Measurements from ENCODE around the gene PRLH.

Gene PRLH

DNA sequence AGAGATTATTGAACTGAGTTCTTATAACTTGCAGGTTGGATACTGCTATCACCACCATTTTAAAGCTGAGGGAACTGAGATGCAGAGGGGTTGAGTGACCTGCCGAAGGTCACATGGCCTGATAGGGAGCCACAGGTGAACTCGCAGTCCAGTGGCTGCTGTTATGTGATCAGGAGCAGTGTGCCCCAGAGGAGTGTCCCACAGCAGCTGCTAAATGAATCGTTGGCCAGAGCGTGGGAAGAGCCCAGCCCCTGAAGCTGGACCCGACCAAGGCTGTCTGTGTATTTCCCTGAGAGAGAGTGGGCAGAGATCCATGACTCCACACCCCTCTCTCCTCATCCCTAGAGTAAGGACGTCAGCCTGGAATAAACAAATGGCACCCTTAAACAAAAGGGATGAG lies 26.7 kb upstream of the PRLH start:
- no peak for DNase-seq (ENCODE audit: low read depth)

DNA sequence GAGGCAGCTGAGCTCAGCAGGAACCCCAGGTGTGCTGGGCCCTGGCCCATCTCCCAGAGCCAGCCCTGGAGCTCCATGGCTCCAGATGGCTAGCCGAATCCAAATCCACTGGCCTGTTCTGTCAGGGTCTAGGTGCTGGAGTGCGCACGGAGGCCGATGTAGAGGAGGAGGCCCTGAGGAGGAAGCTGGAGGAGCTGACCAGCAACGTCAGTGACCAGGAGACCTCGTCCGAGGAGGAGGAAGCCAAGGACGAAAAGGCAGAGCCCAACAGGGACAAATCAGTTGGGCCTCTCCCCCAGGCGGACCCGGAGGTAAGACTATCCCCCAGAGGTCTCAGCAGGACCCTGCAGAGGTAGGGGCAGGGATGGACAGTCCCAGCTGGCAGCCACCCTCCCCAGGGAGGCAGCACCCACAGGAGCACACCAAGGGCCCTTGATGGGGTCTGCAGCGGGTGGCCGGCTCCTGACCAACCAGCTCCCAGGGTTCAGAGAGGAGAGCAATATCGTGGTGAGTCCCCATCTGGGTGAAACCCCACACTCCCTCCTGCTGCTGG lies 26.1 kb upstream of the PRLH start:
- no peak for DNase-seq (ENCODE audit: low read depth)

DNA sequence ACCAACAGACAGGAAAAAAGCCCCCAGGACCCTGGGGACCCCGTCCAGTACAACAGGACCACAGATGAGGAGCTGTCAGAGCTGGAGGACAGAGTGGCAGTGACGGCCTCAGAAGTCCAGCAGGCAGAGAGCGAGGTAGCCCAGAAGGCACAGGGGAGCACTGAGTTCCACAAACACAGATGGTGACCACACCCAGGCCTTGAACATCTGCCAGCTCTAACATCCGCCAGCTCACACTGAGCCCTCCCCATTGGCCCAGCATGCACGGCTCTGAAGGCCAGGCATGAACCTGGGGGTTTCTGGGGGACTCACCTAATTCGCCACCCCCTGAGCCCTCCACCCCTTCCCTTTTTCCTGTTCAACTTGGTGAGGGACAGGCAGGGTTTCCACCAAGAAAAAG lies 25.6 kb upstream of the PRLH start:
- no peak for DNase-seq (ENCODE audit: low read depth)

DNA sequence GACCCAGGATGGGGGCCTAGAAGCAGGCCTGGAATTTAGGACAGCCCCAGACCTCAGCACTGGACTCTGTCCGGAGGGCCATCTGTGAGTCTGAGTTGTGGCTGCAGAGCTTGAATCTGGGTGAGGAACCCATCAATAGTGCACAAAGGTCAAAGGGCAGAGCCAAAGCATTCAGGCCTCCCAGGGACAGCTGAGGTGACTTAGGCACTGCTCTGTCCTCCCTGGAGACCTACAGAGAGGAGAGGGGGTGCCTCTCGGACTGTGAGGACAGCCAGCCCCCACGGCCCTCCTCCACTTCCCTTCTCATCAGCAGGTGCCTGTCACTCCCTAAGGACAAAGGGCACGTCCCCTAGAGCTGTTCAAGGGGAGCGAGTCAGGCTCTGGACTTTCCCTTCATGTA lies 25.1 kb upstream of the PRLH start:
- DNase-seq (ENCODE audit: low read depth): no peak

DNA sequence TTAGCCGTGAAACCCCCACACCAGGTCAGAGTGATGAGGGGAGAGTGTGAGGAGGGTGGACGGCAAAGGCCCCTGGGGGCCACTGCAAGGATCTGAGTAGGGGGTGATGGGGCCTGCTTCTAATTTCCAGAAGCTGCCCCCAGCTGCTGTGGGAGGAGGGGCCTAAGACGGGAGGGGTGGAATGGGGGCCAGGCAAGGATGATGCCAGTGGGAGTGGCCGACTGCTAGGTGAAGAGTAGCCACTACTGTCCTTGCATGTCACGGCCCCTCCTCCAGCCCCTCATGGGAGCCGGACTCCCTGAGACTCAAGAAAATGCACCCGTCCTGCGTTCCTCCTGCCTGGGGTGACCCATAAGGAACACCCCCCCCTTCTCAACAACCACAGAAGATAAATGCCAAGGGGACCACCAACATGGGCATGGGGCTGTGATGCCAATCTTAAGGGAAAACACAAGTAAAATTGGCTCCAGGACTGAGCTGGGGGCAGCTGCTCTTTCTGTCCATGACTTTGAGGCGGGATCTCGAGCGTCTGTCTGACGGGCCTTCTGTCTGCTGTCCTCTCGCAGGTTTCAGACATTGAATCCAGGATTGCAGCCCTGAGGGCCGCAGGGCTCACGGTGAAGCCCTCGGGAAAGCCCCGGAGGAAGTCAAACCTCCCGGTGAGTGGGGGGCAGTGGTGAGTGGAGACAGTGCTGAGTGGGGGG lies 24.2 kb upstream of the PRLH start:
- no peak for DNase-seq (ENCODE audit: low read depth)

DNA sequence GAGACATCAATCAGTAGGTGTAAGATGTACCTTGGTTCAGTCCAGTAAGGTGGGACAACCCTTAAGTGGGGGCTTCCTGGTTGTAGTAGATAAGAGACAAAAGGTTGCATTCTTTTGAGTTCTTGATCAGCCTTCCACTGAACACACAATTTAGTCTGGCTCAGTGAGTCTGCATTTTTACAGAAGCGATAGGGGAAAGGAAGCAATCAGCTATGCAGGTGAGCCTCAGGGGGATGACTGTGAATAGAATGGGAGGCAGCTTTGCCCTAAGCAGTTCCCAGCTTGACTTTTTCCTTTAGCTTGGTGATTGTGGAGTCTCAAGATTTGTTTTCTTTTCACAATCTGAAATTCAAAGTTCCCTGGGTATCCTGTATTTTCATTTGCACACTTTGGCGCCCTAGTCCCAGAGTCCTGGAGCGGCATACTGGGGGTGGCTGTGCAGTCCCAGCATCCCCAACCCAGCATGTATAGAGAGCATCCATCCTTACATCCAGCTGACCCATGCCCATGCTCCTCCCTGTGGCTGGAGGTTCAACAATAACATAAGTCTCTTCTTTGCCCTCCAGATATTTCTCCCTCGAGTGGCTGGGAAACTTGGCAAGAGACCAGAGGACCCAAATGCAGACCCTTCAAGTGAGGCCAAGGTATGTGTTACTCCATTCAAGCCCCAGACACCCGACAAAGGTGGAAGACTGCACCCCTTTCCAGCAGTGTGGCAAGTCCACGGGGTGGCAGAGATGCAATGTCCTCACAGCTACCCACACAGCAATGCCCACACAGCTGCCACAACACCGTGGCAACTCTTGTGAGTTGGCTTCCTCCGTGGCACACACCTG lies 20.1 kb upstream of the PRLH start:
- no peak for DNase-seq (ENCODE audit: low read depth)

DNA sequence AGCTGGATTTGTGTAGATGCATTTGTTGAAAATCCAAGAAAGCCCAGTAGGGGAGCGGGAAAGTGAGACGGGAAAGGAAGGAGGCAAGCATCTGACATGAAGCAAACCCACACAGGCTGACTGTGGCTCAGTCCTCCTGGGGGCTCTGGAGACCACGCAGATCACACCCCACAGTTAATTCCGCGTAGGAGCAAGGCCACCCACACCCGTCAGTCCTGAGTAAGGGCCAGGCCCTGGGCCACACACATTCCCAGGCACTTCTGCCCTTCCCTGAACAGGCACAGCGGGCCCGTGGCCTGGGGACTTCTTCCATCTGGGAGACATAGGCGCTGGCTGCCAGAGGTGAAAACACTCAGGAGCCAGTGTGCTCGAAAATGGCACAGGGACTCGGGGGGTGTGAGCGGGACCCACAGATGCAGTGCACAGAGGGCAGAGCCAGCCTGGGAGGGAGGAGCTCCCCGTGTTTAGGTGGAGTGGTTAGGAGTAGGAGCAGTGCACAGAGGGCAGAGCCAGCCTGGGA lies 19.4 kb upstream of the PRLH start:
- no peak for DNase-seq (ENCODE audit: low read depth)

DNA sequence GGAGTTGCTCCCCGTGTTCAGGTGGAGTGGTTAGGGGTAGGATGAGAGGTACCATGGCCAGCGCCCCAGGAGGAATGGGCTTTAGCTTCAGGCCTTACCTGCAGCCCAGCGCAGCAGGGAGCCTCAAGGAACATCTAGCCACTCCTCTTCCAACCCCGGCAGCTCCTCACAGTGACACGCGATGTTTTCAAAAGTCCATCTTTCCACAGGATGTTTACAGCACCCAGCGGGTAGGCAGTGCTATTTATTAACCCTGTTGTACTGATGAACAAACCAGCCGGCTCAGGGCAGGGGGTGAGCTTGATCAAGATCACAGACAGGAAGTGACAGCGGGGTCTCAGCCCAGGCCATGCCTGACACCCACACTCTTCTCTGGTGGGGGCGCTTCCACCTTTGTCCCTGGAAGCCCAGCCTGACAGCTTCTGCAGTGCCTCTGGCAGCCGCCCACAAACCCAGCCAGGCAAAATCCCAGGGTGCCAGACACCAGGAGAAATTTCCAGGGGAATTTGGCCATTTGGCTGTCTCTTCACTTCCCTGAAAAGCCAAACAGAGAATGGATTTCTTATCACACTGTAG lies 18.4 kb upstream of the PRLH start:
- DNase-seq (ENCODE audit: low read depth): no peak

DNA sequence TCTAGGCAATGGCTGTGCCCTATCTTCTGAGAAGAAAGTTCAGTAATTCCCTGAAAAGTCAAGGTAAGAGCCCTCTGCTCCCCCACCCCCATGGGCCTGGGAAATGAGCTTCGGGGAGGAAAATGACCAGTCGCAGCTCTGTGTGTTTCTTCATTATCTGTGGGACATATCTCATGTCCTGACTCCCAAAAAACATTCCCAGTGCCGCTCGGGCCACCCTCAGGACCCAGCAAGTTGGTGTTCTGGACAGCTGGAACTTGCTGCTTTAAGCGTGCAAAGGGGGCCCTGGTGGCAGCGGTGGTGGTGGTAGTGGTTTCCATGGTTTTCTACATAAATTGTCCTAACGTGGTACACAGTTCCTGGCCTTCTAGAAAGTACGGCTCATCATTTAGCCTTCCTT lies 17.2 kb upstream of the PRLH start:
- no peak for DNase-seq (ENCODE audit: low read depth)

DNA sequence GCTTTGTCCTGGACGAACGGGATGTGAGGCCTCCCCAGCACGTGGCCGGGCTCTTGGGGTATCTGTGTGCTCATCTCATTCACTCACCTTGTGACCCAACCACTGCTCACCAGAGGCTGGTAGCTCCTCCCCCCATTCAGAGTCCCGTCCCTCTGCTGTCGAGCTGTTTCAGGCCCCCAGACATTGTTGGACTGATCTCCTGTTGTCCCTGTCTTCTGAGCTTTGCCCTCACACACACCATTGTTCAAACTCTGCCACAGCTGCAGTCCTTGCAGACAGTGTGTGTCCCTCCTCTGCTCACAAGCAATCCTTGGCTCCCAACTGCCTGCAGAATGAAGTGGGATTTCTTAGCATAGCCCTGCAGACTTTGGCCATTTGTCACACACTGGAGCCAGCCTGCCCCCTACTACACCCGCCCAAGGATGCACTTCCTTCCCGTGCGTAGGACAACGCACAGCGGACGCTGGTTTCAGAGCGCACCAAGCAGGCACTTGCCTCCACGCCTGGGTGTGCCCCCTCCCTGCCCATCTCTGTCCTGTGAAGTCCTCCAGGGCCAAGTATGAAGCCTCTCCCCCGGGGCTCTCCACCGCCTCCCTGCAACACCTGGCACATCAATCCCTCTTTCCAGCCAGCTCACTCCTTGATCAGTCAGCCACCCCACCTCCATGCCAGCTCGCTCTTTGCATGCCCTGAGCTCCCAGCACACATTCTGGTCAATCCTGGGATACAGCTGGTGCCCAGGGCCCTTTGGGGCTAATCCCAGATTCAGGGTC lies 16.5 kb upstream of the PRLH start:
- DNase-seq (ENCODE audit: low read depth): no peak

DNA sequence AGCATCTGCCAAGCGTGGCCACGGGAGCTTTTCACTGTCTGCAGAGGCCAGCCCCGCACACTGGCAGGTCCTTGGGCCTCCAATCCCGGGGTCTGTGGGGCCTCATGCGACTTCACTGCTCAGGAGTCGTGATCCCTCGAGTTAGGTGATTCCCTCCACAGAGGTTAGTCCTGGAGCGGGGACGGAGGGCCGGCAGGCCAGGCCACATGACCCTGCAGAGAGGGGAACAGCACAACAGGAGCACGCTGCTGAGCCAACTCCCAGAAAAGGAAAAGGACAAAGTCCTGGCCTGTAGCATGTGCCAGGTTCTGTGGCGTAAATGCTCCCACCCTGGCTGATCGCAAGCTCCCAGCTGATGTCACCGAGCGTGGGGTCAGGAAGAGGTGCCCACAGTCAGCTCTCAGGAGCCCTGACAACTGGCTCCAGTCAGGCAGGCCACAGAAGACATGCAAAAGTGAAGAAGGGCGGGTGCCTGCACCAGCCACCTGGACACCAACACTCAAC lies 15.3 kb upstream of the PRLH start:
- DNase-seq (ENCODE audit: low read depth): no peak

DNA sequence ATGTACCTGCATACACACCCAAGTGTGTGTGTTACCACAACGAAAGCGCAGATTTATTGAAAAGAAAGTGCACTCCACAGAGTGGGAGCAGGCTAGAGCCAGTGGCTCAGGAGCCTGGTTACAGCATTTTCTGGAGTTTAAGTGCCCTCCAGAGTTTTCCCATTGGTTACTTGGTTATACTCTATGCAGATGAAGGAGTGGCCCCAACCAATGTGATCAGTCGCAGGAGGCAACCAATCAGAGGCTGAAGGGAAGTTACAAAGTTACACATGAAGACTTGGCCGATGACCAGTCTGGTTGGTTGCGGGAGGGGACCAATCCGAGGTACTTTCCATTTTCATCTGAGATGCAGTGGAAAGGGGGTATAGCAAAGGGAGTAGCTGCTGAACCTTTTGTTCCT lies 13.5 kb upstream of the PRLH start:
- DNase-seq (ENCODE audit: low read depth): no peak

DNA sequence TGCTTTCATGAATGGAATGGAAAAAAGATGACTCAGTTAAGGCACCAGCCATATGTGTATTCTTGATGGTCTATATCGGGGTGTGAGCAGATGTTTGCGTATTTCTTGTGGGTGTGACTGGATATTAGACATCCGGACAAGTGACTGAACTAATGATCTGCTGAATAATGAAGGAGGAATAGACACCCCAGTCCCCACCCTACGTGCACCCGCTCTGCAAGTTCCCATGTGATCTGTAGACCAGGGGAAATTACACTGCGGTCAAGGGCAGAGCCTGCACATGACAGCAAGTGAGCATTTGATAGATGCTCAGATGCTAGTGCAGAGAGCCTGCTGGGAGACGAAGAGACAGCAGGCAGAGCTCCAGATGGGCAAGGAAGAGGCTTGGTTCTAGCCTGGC lies 12.4 kb upstream of the PRLH start:
- DNase-seq (ENCODE audit: low read depth): no peak

DNA sequence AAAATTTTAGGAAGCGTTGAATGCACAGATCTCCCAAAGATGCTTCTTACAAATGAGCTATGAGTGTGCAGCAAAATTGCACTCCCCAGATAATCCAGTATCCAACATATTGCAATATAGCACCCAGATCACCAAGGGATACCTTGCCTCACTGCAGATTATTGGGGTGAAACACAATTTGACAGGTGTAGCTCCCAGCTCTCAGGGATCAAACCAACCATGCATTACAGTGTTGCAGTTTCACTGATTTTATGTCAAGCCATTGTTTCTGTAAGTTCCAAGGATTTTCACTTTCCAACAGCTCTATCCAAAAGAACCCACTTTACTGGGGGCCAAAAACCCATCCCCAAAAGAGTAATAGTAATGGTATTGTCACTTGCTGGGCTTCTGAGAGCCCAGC lies 10.8 kb upstream of the PRLH start:
- no peak for DNase-seq (ENCODE audit: low read depth)

DNA sequence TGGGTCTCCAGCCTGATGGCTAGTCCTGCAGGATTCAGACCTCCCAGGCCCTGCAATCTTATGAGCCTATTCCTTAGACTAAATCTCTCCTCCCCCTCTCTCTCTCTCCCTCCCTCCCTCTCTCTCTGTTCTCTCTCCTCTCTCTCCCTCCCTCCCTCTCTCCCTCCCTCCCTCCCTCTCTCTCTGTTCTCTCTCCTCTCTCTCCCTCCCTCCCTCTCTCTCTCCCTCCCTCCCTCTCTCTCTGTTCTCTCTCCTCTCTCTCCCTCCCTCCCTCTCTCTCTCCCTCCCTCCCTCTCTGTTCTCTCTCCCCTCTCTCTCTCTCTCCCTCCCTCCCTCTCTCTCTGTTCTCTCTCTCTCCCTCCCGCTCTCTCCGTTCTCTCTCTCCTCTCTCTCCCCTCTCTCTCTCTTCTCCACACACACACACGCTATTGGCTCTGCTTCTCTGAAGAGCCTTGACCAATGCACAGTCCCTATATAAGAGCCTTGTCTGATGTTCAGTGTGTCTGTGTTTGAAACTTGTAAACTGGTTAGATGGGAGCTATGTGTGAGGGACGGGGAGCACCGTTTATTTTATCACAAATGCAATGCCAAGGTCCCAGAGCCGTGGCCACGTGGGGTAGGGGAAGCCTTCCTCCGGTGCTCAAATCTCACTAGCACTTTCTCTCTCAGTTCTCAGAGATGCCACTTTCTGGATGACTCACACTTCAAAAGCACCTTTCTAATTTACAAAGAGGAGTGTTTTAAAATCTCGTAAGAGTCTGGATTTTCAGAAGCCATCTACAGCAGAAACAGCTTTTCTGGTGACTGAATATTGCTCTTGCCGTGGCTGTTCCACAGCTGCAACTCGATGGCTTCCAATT lies 9.4 kb upstream of the PRLH start:
- DNase-seq (ENCODE audit: low read depth): no peak

DNA sequence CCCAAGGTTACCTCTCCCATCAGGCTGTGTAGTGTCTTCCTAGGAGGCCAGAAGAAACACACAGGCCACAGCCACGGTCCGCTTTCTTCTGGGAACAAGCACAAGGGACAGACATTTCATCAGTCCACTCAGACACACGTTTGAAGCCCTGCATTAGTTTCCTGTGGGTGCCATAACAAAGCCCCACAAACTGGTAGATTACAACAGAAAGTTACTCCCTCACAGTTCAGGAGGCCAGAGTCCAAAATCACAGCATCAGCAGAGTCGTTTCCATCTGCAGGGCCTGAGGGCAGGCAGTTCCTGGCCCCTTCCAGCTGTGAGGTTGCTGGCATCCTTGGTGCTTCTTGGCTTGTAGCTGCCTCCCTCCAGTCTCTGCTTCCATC lies 8.8 kb upstream of the PRLH start:
- no peak for DNase-seq (ENCODE audit: low read depth)

DNA sequence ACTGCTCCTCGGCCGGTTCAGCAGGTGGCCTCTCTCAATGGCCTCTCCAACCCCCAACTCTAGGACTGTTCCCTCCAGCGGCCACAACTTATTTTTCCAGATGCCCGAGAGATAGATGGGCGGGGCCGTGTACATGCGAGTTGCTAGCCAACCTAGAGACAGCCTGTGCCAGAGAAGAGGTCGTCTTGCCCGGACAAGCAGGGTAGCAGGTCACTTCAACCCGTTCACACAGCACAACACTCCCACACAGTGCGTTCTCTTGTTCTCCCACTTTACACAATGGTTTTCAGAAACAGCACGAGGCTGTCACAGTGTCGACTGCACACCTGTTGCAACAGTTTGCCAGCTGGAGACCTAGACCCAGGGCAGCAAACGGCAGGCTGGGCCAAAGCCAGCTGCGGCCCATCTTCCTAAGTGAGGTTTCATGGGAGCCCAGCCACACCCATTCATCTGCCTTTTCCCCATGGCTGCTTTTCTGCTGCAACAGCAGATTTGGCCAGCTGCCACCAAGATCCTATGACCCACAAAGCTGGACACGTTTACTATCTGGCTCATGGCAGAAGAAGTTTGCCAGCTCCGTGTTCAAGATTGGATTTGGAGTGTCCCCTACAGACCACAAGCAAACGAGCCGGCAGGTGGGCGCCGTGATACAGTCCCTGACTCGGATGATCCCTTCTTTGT lies 7.3 kb upstream of the PRLH start:
- DNase-seq (ENCODE audit: low read depth): no peak

DNA sequence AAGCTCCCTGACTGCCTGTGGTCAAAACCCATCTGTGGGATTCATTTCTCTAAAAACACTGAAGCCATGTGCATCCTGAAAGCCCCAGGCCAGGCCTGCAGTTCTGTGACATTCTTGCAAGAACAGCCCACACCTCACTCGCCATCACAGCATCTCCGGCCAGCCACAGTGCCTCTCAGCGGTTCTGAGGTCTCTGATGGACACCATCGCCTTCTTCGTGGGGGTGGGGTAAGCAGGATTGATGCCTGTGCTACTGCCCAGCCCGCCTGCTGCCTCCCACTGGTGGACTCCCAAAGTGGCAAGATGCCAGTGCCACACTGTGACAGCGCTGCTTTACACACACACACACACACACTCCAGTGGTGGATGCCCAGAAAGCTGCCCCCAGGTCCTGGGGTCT lies 5.2 kb upstream of the PRLH start:
- no peak for DNase-seq (ENCODE audit: low read depth)

DNA sequence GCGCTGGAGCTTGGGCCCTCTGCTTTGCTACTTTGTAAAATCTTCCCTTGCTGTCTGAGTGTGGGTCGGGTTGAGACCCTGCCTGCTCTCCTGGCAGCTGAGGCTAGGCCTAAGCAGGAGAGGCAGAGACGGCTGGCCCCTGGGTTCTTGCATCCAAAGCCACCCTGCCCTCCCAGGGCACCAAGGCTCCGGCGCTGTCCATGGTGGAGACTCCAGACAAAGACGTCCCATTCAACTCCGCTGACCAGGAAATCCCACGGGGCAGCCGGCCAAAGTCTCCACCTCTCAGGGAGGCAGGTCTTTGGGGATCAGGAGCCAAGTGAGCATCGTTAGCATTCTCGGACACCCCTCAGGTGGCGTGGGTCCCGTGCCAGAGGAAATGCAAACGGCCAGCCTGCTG lies 2.6 kb upstream of the PRLH start:
- DNase-seq (ENCODE audit: low read depth): no peak

DNA sequence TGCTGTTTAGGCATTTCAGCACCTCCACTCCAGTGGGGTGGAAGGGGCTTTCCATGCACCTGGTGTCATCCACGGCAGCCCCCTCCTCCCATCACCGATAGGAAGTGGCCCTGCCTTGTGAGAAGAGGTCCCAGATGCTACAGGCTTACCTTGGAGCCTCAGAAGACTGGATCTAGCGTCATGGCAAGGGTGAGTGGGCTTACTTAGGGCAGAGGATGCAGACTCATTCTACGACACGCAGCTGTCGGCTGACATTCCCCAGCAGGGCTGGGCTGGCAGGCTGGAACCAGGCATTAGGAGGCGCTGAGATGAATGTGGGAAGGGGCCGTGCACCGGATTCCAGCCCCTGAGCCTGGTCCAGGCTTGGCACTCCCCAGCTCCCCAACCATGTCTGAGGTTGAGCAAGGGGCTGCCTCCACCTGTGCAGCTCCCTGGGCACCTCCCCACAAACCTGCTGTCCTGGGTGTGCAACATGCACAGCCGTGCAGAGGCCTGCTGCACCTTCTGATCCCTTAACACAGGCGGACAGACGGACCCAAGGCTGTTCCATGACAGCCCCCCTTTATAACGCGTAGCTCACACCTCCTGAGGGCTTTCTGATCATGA lies 1.7 kb upstream of the PRLH start:
- DNase-seq (ENCODE audit: low read depth): no peak

All from stimulated activated CD8-positive, alpha-beta memory T cell treated with anti-CD3 and anti-CD28 coated beads, Interleukin-15, amount 100 ng/mL, for 1 hour (primary cell).